HEK293 (cell line): ENCODE measurements around the gene BCAT1.
"Not testable (repeated sequence)": the region's sequence is repeated elsewhere in the genome, so short reads cannot be mapped to it uniquely, and the experiment has no call there.

Experiments
- CTCF ChIP-seq: fragments of 450-650 bp; formaldehyde crosslinking; IDR thresholded peaks from 2 replicates; pipeline ENCODE4 v1.5.1; 2016; ENCODE audit warnings: missing biosample characterization, missing genetic modification characterization
- REST ChIP-seq: fragments of 450-650 bp; formaldehyde crosslinking; IDR thresholded peaks from 2 replicates; pipeline ENCODE4 v1.5.1; 2016; ENCODE audit warnings: missing biosample characterization, missing genetic modification characterization
- ZBTB11 ChIP-seq: fragments of 450-650 bp; formaldehyde crosslinking; conservative IDR thresholded peaks from 2 replicates; pipeline ENCODE4 v1.5.1; 2016; ENCODE audit warnings: low read depth, missing biosample characterization, missing genetic modification characterization
- ZNF138 ChIP-seq: fragments of 450-650 bp; formaldehyde crosslinking; IDR thresholded peaks from 2 replicates; pipeline ENCODE4 v1.5.1; 2016; ENCODE audit warnings: missing biosample characterization, missing genetic modification characterization, borderline replicate concordance
- ZSCAN23 ChIP-seq: fragments of 450-650 bp; formaldehyde crosslinking; IDR thresholded peaks from 2 replicates; pipeline ENCODE4 v1.5.1; 2016; ENCODE audit warnings: missing biosample characterization, missing genetic modification characterization

GRCh38 chr12:24956351-24956750 lies 7.5 kb upstream of the BCAT1 start:
- not testable (repeated sequence) for TF ChIP-seq ZNF138; ZBTB11 (tag by site-specific recombination); ZSCAN23 (tag by site-specific recombination); CTCF (tag by site-specific recombination); REST (tag by site-specific recombination)
